GM21786 (cell line): ENCODE data around the gene NCOA1.
"Not testable (repeated sequence)": the region's sequence is repeated elsewhere in the genome, so short reads cannot be mapped to it uniquely, and the experiment has no call there.

Source experiments
- ATAC-seq: cut with Tn5 transposase; IDR thresholded peaks from one replicate; pipeline ENCODE4 v1.9.1; 2021; ENCODE audit not compliant: unreplicated experiment

Gene NCOA1

GRCh38 chr2:24490690-24491541, at the start of gene NCOA1:
TSS of gene NCOA1 (plus strand) at chr2:24491254. CDS start at chr2:24658678, 167,424 bp downstream.
- peak; percentile 73 for ATAC-seq

- ATAC-seq, result no peak
These were observed 42.3 kb upstream of the NCOA1 start for GRCh38 chr2:24448797-24449196.

GRCh38 chr2:24449344-24449743, 41.7 kb upstream of the NCOA1 start:
- ATAC-seq, result no peak

- ATAC-seq, result no peak
These were observed 39.1 kb upstream of the NCOA1 start for GRCh38 chr2:24451805-24452501.

GRCh38 chr2:24452502-24452885, 38.6 kb upstream of the NCOA1 start:
- ATAC-seq, result no peak

GRCh38 chr2:24453379-24454073, 37.5 kb upstream of the NCOA1 start:
- no peak for ATAC-seq

- no peak for ATAC-seq
These were observed 36.8 kb upstream of the NCOA1 start for GRCh38 chr2:24454294-24454693.

GRCh38 chr2:24456599-24457556, 34.2 kb upstream of the NCOA1 start:
- no peak for ATAC-seq

GRCh38 chr2:24457696-24458386, 33.2 kb upstream of the NCOA1 start:
- no peak for ATAC-seq

GRCh38 chr2:24459224-24460161, 31.6 kb upstream of the NCOA1 start:
- ATAC-seq, result no peak

GRCh38 chr2:24461685-24462084, 29.4 kb upstream of the NCOA1 start:
- ATAC-seq, result no peak

GRCh38 chr2:24463271-24463670, 27.8 kb upstream of the NCOA1 start:
- no peak for ATAC-seq

- no peak for ATAC-seq
These were observed 23.9 kb upstream of the NCOA1 start for GRCh38 chr2:24466871-24467870.

GRCh38 chr2:24468453-24468852, 22.6 kb upstream of the NCOA1 start:
- not testable (repeated sequence) for ATAC-seq

- no peak for ATAC-seq
These were observed 21.9 kb upstream of the NCOA1 start for GRCh38 chr2:24469148-24469650.

- ATAC-seq, result no peak
These were observed 19.4 kb upstream of the NCOA1 start for GRCh38 chr2:24471662-24472061.

GRCh38 chr2:24472416-24472815, 18.6 kb upstream of the NCOA1 start:
- no peak for ATAC-seq
